RPMI7951 (cell line): ENCODE results near the gene CRAT. TPM values are rescaled to one million over a fixed set of nuclear protein-coding genes. Genes with fewer than 3 reads are reported as not detected.
A peak's percentile ranks its signal among the peaks of the same experiment; 100 is the strongest.

ENCODE experiments used
- DNase-seq: peaks from one replicate; pipeline ENCODE4 v3.0.0-alpha.2; 2012; ENCODE audit warnings: low read depth
- total RNA-seq: library from RNA; depleted of rRNA; stranded (reverse); fragments of >200 nt; shearing (Covaris generic); gene quantifications from 2 replicates; pipeline ENCODE4 v1.2.3, GENCODE V29; 2014; rRNA removed

CRAT gene
- total RNA-seq: 28.7 and 29.9 TPM in 2 replicates

DNA sequence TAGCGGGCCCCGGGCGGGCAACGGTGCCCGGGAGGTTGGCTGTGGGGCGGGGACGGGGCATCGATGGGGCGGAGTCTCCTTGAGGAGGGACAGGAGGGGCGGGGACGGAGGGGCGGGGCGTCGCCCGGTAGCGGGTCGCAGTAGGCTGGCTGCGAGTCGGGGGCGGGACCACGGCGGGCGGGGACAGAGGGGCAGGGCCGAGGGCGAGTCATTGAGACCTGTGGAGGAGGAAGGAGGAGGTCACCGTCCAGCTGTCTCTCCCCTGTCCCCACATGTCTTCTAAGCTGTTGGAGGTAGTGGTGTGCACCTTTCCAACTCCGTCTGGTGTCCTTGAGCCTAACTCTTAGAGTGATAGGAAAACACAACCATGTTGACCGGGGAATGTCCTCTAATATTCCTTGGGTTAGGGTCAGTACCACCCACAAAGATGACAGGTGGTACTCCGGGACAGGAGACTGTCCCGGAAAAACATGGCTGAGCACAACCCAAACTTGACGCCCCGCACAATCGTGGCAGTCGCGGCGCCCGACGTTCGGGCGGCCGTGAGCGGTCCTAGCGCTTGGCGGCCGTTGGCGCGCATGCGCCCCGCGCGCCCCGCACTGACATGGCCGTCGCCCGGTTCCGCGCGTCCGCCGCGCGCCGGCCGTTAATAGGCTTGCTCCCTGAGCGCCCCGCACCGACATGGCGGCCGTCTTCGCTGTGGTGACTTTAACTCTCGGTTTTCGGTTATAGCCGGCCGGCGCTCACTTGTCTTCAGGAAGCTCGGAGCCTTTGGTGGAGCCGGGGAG is at the start of gene CRAT, which contains the start of gene PTPA:
Gene CRAT (minus strand): TSS at position 54 of the 788 bp plus-strand sequence. CDS start 284 bp downstream, outside the sequence.
Gene PTPA (plus strand): TSS at position 676 of the 788 bp plus-strand sequence. CDS start 186 bp downstream, outside the sequence.
- peak; percentile 88 for DNase-seq

- no peak for DNase-seq
These were observed 45.6 kb upstream of the CRAT start for GRCh38 chr9:129156163-129156562.

DNA sequence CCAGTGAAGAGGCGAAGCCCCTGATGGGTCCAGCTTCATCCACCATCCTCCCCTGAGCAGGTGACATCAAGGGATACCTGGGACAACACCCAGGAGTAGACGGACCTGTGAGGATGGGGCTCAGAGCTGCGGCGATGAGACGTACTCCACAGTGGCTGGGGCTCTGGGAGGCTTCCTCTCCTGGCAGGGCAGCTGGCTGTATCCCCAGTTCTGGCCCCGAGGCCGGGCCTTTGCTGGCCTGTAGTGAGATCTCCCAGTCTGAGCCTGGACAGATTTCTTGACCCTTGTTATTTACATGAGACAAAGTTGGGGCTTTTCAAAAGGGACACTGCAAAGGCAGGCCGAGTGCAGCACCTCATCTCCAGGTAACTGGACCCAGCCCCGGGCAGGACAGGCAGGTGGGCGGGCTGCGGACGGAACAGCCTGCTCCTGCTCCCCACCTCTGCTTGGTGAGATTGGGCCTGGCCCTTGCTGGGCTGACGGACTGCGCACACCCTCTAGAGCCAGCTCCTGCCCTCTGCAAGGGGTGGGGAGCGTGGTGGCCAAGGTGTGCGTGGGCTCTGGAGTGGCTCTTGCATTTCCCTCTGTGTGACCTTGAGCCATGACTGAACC is 44.4 kb upstream of the CRAT start:
- DNase-seq: no peak

DNA sequence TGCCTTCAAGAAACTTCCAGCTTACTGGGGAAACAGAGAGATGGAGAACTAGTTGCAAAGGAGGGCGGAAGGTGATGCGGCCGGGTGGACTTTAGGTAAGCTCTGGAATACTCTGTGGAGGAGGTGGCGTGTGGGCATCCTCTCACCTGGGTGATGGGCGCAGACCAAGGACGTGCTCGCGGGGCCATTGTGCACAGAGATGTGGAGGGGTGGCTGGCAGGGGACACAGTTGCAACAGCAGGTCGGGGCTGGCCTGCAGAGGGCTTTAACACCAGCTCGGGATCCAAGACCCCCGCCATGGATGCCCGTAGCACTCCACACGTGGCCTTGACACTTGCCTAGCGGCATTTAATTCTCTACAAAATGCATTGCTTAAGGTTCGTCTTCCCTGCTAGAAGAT is 40.9 kb upstream of the CRAT start:
- DNase-seq: no peak

- DNase-seq: no peak
These were observed 40.1 kb upstream of the CRAT start for GRCh38 chr9:129150672-129151211.

DNA sequence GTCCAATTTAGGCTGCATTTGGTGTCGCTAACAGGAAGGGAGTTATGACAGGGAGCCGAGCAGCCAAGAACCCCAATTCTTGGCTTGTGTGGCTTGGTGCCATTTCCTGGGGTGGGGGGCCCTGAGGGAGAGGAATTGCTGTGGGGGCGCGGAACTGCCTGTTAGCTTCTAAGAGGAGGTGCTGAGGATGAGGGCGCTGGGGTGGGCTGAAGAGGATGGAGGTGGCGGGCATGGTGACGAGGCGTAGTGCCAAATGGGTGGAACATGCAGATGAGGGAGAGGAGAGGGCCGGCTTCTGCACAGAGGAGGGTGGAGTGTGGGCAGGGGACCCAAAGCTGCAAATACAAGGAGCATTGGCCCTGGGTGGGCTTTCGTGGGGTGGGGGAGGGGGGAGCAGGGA is 39.5 kb upstream of the CRAT start:
- no peak for DNase-seq

GRCh38 chr9:129149442-129149841 is 38.8 kb upstream of the CRAT start:
- no peak for DNase-seq

DNA sequence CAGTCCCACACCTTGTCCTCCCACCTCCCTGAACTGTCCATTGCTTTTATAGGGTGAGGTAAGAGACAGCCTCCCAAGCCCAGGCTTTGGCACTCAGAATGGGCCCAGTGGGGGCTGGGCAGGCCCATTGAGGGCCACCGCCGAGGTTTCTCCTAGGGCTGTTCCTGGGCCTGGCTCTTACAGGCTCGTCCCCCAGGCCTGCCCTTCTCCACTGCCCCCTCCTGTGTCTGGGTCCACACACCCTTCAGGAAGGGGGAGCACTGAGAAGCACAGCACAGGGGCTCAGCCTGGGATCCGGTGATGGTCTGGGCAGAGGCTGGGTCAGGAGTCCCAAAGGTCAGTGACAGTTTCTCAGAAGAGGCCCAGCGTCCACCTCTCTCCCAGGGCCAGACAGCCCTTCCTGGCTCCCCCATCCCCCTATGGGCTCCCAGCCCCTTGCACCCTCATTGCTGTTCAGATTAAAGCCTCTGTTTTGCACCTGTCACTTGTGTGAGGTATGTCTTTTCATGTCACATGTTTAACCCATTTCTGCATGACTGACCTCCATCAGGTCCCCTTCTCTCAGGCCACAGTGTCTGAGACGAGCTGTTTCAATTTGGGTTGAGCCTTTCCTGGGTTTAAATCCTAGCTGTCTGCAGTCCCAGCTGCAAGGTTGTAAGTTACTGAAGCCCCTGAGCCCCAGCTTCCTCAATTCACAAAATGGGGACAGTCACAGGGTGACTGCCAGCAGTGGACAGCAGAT is 38.0 kb upstream of the CRAT start:
- no peak for DNase-seq

DNA sequence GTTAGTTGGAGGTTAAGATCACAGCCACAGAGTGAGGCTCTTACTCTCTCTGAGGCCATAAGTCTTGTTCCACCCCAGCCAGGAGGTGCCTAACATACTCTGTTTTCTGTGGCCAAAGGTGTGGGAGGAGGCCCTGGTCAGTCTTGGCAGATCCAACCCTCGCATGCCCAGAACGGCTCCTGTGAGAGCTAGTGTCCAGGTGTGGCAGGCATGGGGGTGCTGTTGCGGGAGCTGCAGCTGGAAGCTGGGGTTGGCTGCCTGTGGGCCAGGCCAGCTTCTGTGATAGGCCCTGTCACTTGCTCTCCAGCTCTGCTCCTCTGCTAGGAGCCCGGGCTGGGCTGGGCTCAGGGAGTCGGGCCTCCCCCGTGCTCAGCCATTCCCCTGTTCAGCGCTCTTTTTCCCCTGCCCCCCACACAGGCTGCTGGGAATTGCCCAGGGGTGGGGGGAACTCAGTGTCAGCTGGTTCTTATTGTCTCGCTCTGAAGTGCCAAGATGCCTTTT is 35.9 kb upstream of the CRAT start:
- DNase-seq: no peak

GRCh38 chr9:129145841-129146292 is 35.3 kb upstream of the CRAT start:
- DNase-seq: peak; percentile 17

GRCh38 chr9:129145316-129145715 is 34.7 kb upstream of the CRAT start:
- no peak for DNase-seq

- peak; percentile 77 for DNase-seq
These were observed 32.7 kb upstream of the CRAT start for GRCh38 chr9:129143031-129143927.

- no peak for DNase-seq
These were observed 31.7 kb upstream of the CRAT start for GRCh38 chr9:129142138-129142935.

- peak; percentile 79 for DNase-seq
These were observed 30.8 kb upstream of the CRAT start for GRCh38 chr9:129141066-129142041.

DNA sequence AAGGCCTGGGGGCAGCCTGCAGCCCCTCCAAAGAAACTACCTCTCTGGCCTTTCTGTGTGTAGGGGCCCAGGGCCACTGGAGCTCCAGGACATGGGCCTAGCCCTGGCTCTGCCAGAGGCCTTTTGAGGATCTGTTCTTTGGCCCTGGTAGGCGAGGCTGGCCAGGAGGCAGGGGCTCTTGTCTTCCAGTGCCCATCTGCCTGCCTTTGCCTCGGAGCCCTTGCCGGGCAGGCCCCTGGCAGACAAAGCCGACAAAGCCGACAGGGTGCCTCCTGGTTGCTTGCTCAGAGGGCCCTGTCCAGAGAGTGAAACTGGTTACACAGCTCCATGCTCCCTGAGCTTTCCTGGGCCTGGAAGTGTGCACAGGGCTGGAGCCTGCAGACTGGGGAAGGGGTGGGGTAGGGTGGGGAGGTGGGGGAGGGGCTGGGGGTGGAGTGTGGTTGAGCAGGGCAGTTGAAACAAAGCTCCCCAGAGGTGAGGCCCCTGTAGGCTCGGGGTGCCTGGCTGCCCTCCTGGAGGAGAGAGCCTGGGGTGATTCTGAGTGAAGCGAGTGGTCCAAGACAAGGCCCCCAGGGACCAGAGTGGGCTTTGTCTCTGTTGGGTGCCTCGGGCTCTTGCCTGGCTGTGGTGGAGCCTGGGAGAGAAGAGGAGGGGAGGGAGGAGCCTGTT is 29.9 kb upstream of the CRAT start:
- peak; percentile 51 for DNase-seq

DNA sequence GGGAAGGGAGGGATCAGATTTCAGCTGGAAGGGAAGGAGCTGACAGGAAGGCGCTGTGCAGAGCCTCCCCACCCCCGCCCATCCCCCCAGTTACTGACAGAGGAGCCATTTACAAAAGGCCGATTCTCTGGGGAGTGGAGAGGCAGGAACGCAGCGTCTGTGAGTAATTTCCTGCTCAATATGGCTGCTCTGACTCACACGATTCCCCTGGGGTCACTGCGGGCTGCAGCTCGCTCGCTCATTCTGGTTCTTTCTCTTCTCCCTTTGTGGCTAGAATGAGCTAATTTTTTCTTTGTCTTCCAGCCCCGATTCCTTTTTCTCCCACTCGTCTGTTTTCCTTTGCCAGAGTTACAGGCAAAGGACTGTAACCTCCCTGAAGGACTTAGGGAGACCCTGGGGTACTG is 29.4 kb upstream of the CRAT start:
- peak; percentile 99 for DNase-seq

DNA sequence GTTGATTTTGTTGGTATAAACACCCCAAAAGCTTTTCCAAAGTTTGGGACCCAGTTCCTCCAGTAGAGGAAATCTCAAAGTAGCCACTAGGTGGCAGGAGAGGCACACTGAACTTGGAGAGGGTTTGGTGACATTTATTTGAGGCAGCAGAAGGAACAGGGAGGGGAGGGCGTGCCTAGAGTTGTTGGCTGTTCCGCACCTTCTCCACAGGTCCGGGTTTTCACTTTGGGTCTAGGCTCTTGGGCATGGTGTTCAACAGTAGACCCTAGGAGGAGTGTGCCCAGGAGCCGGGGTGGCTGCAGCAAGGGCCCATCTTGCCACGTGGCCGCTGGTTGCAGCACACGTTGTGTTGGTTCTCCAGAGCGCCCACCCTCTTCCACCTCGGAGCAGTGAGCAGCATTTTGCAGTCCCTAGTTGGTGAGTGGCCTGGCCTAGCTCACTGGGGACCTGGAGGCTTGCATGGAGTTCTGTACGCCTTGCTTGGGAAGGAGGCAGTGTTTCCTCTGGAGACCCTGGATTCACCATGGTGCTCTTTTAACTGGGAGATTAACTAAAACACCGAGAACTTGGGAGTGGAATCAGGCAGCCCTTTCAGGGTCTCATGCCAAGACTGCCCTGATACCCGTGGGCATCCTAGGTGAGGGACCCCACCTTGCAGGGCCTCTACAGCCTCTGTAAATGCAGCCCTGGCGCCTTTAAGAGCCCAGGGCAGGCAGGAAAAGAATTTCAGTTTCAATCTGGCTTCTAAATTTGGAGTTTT is 28.8 kb upstream of the CRAT start:
- DNase-seq: peak; percentile 82
